NCI-H446 (cell line): ENCODE data around the gene ITPR1.
"Not testable (repeated sequence)": the region's sequence is repeated elsewhere in the genome, so short reads cannot be mapped to it uniquely, and the experiment has no call there.

Source experiments
- DNase-seq, 2 experiments: peaks; one replicate each; lab custom pipeline; 2025; lab: John Stamatoyannopoulos, UW

The ITPR1 gene

GRCh38 chr3:4571690-4572334 lies 78.7 kb downstream of the ITPR1 start:
- no peak for DNase-seq

- no peak for DNase-seq
Observed at GRCh38 chr3:4573153-4573552, 80.0 kb downstream of the ITPR1 start.

GRCh38 chr3:4574426-4574965 lies 81.3 kb downstream of the ITPR1 start:
- DNase-seq, result no peak

- DNase-seq, result no peak
Observed at GRCh38 chr3:4575381-4575780, 82.2 kb downstream of the ITPR1 start.

GRCh38 chr3:4577721-4578120 lies 84.6 kb downstream of the ITPR1 start:
- DNase-seq, result no peak

GRCh38 chr3:4580346-4581123 lies 87.4 kb downstream of the ITPR1 start:
- DNase-seq, result no peak

- DNase-seq, result no peak
Observed at GRCh38 chr3:4581124-4581424, 87.9 kb downstream of the ITPR1 start.

- no peak for DNase-seq
Observed at GRCh38 chr3:4581498-4581897, 88.3 kb downstream of the ITPR1 start.

- peak in 1 of 2 experiments; percentile 1 for DNase-seq
Observed at GRCh38 chr3:4581920-4582611, 88.9 kb downstream of the ITPR1 start.

GRCh38 chr3:4582624-4583023 lies 89.5 kb downstream of the ITPR1 start:
- no peak for DNase-seq

GRCh38 chr3:4583416-4583815 lies 90.3 kb downstream of the ITPR1 start:
- no peak for DNase-seq

GRCh38 chr3:4584456-4585249 lies 91.5 kb downstream of the ITPR1 start:
- DNase-seq, result no peak

- DNase-seq, result no peak
Observed at GRCh38 chr3:4586381-4586780, 93.2 kb downstream of the ITPR1 start.

GRCh38 chr3:4587061-4587837 lies 94.1 kb downstream of the ITPR1 start:
- DNase-seq, result peak in 1 of 2 experiments; percentile 10

GRCh38 chr3:4587838-4588105 lies 94.6 kb downstream of the ITPR1 start:
- no peak for DNase-seq

- DNase-seq, result peak; percentile 15 to 85
Observed at GRCh38 chr3:4588466-4588865, 95.3 kb downstream of the ITPR1 start.

- no peak for DNase-seq
Observed at GRCh38 chr3:4589475-4590097, 96.4 kb downstream of the ITPR1 start.

GRCh38 chr3:4590849-4591248 lies 97.7 kb downstream of the ITPR1 start:
- DNase-seq, result not testable (repeated sequence)

GRCh38 chr3:4591669-4592068 lies 98.5 kb downstream of the ITPR1 start:
- DNase-seq, result no peak

- DNase-seq, result no peak
Observed at GRCh38 chr3:4593014-4593413, 99.9 kb downstream of the ITPR1 start.

- DNase-seq, result no peak
Observed at GRCh38 chr3:4595710-4596113, 102.6 kb downstream of the ITPR1 start.
